ENCODE results near the gene KCNJ5. TPM values are rescaled to one million over a fixed set of nuclear protein-coding genes. Genes with fewer than 3 reads are reported as not detected.

Gene KCNJ5
- polyA plus RNA-seq, 1 donor (not counting 4 experiments of a cell fraction or from before 2014, with no cell fraction given), result 0.59 TPM

- DNase-seq (ENCODE audit: low read depth, low spot score) (no peak), FAIRE-seq (no peak)
- no peak overlapping the region for H3K4me3 ChIP-seq (ENCODE audit: control insufficient read depth in 2 of 3, extremely low read depth in 1 of 3, insufficient read depth in 2 of 3, low read depth in 1 of 3, low read length in 3 of 3)
- no peaks in the 10 kb centered on the region for H3K27me3 ChIP-seq (ENCODE audit: control insufficient read depth, extremely low read depth, insufficient read depth, low read length)
- H3K9me1 ChIP-seq (ENCODE audit: control insufficient read depth, extremely low read depth, insufficient read depth, low read length), result no peaks in the 10 kb centered on the region
- no peaks in the 10 kb centered on the region for H3K9me3 ChIP-seq (ENCODE audit: control insufficient read depth, low read depth, low read length)
- H3K9ac ChIP-seq (ENCODE audit: control insufficient read depth, extremely low read depth, insufficient read depth, low read length), result no peak overlapping the region
- H3K4me1 ChIP-seq (ENCODE audit: control insufficient read depth, extremely low read depth, insufficient read depth, low read length), result peaks cover 15% of the 10 kb centered on the region
- TF ChIP-seq, protein P1, sequence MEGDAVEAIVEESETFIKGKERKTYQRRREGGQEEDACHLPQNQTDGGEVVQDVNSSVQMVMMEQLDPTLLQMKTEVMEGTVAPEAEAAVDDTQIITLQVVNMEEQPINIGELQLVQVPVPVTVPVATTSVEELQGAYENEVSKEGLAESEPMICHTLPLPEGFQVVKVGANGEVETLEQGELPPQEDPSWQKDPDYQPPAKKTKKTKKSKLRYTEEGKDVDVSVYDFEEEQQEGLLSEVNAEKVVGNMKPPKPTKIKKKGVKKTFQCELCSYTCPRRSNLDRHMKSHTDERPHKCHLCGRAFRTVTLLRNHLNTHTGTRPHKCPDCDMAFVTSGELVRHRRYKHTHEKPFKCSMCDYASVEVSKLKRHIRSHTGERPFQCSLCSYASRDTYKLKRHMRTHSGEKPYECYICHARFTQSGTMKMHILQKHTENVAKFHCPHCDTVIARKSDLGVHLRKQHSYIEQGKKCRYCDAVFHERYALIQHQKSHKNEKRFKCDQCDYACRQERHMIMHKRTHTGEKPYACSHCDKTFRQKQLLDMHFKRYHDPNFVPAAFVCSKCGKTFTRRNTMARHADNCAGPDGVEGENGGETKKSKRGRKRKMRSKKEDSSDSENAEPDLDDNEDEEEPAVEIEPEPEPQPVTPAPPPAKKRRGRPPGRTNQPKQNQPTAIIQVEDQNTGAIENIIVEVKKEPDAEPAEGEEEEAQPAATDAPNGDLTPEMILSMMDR (optimal IDR thresholded peaks at IDR 0.05 in 1 of 3, IDR thresholded peaks at IDR 0.05 in 1 of 3, conservative IDR thresholded peaks at IDR 0.05 in 1 of 3; ENCODE audit: extremely low read depth in 1 of 3, insufficient read depth in 2 of 3, low read length in 3 of 3), result no peak
- no peak for TF ChIP-seq EZH2 (IDR thresholded peaks at IDR 0.05; ENCODE audit: low read length)
- no peaks in the 10 kb centered on the region for H4K20me1 ChIP-seq (ENCODE audit: control insufficient read depth, extremely low read depth, insufficient read depth, low read length)
- peaks cover 4% of the 10 kb centered on the region for H3K79me2 ChIP-seq (ENCODE audit: control insufficient read depth, insufficient read depth, low read length)
- dilution Hi-C loops (cut with MboI; ENCODE audit: extremely low pct_ligation_motif_present, low sequenced_read_pairs), result no loop called here
- no peak overlapping the region for H2AFZ ChIP-seq (ENCODE audit: control insufficient read depth, low read length)
- no peak overlapping the region for H3K27ac ChIP-seq (ENCODE audit: control insufficient read depth, insufficient read depth, low read length)
- peaks cover 2 to 8% of the 10 kb centered on the region in 2 experiments for H3K36me3 ChIP-seq (ENCODE audit: control insufficient read depth in 2 of 2, extremely low read depth in 1 of 2, insufficient read depth in 2 of 2, low read length in 2 of 2)
- no peak overlapping the region for H3K4me2 ChIP-seq (ENCODE audit: control insufficient read depth, extremely low read depth, insufficient read depth, low read depth, low read length)
Observed at GRCh38 chr11:128934926-128935325, 43.8 kb downstream of the KCNJ5 start.

GRCh38 chr11:128936606-128937251 is 45.6 kb downstream of the KCNJ5 start:
- Histone ChIP-seq H3K4me2 (ENCODE audit: control insufficient read depth, extremely low read depth, insufficient read depth, low read depth, low read length) (no peak overlapping the region), H3K9ac (ENCODE audit: control insufficient read depth, extremely low read depth, insufficient read depth, low read length) (no peak overlapping the region), H3K9me1 (ENCODE audit: control insufficient read depth, extremely low read depth, insufficient read depth, low read length) (no peaks in the 10 kb centered on the region), H3K27ac (ENCODE audit: control insufficient read depth, insufficient read depth, low read length) (no peak overlapping the region), H3K36me3 (ENCODE audit: control insufficient read depth in 2 of 2, extremely low read depth in 1 of 2, insufficient read depth in 2 of 2, low read length in 2 of 2) (peaks cover 2 to 8% of the 10 kb centered on the region in 2 experiments), H4K20me1 (ENCODE audit: control insufficient read depth, extremely low read depth, insufficient read depth, low read length) (no peaks in the 10 kb centered on the region), H3K4me1 (ENCODE audit: control insufficient read depth, extremely low read depth, insufficient read depth, low read length) (peaks cover 33% of the 10 kb centered on the region), H3K27me3 (ENCODE audit: control insufficient read depth, extremely low read depth, insufficient read depth, low read length) (no peaks in the 10 kb centered on the region), H3K4me3 (ENCODE audit: control insufficient read depth in 2 of 3, extremely low read depth in 1 of 3, insufficient read depth in 2 of 3, low read depth in 1 of 3, low read length in 3 of 3) (no peak overlapping the region), H3K79me2 (ENCODE audit: control insufficient read depth, insufficient read depth, low read length) (peaks cover 4% of the 10 kb centered on the region), H2AFZ (ENCODE audit: control insufficient read depth, low read length) (no peak overlapping the region), H3K9me3 (ENCODE audit: control insufficient read depth, low read depth, low read length) (no peaks in the 10 kb centered on the region)
- TF ChIP-seq, protein P1 (optimal IDR thresholded peaks at IDR 0.05 in 1 of 3, IDR thresholded peaks at IDR 0.05 in 1 of 3, conservative IDR thresholded peaks at IDR 0.05 in 1 of 3; ENCODE audit: extremely low read depth in 1 of 3, insufficient read depth in 2 of 3, low read length in 3 of 3), result no peak
- TF ChIP-seq EZH2 (IDR thresholded peaks at IDR 0.05; ENCODE audit: low read length), result no peak
- DNase-seq (ENCODE audit: low read depth, low spot score), result no peak
- FAIRE-seq, result no peak
- dilution Hi-C loops (cut with MboI; ENCODE audit: extremely low pct_ligation_motif_present, low sequenced_read_pairs), result no loop called here
